Thyroid gland (tissue), 4 donors: ENCODE measurements around the gene LTC4S.

ENCODE experiments used
- CTCF ChIP-seq, 6 experiments: fragments of 200-600 bp in 3 of 6; fragments of 450-650 bp in 3 of 6; sonication (generic) in 3 of 6; IDR thresholded peaks; one replicate each; pipeline ENCODE4 v1.5.1; 2016 to 2019; ENCODE audit warnings: antibody characterized with exemption in 6 of 6, mild to moderate bottlenecking in 2 of 6, inconsistent platforms in 1 of 6, moderate library complexity in 1 of 6
- POLR2A ChIP-seq, 2 donors: fragments of 450-650 bp; IDR thresholded peaks; one replicate each; pipeline ENCODE4 v1.6.1; 2017; ENCODE audit warnings: antibody characterized with exemption in 2 of 2, mild to moderate bottlenecking in 2 of 2, moderate library complexity in 1 of 2

GRCh38 chr5:179806250-179807048 is 12.7 kb downstream of the LTC4S start, which contains the start of gene MGAT4B:
- peak in 1 of 6 experiments; percentile 25 for TF ChIP-seq CTCF (IDR thresholded peaks at IDR 0.05)
- TF ChIP-seq POLR2A (IDR thresholded peaks at IDR 0.05), result peak; percentile 30 to 77
